Measurements from ENCODE around the gene IRF9.

IRF9 gene

DNA sequence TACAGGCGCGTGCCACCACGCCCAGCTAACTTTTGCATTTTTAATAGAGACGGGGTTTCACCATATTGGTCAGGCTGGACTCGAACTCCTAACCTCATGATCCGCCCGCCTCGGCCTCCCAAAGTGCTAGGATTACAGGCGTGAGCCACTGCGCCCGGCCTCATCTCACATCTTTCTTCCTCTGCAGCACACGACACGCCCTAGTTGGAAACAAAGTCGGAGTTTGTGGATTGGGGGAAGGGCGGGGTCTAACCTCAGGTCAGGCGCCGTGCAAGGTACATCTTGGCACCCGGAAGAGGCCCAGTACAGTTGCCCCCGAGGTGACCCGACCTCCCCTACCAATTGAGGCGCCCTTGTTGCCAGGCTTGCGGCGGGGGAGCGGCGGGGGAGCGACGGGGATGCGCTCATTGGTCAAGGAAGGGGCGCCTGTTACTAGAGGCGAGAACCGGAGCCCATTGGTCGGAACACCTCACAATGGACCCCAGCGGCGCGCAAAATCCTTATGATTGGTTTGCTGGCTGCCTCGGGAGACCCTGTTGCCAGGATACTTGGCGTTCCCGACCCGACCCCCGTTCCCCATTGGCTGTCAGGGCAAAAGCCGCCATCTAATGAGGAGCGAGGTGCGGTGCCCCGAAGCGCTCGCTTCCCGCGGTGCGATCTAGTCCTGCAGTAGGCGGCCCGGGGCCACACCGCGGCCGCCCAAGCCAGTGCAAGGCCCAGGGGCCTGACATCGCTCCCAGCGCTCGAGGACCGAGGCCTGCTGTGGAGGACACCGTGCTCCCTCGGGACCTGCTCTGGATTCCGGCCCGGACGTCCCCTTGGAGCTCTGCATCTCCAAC, 10.6 kb downstream of the IRF9 start, which contains the start of gene REC8:
Gene REC8, plus strand, starts transcription at position 659 of the 839 bp plus-strand sequence. CDS start 473 bp downstream, outside the sequence.
- no peak for TF ChIP-seq FOXP2 (optimal IDR thresholded peaks at IDR 0.05; ENCODE audit: borderline replicate concordance, extremely low read depth, extremely low read length, insufficient read depth)
- TF ChIP-seq POLR2AphosphoS5 (IDR thresholded peaks at IDR 0.05; ENCODE audit: low read depth, low read length), result no peak
- TF ChIP-seq, protein P1, sequence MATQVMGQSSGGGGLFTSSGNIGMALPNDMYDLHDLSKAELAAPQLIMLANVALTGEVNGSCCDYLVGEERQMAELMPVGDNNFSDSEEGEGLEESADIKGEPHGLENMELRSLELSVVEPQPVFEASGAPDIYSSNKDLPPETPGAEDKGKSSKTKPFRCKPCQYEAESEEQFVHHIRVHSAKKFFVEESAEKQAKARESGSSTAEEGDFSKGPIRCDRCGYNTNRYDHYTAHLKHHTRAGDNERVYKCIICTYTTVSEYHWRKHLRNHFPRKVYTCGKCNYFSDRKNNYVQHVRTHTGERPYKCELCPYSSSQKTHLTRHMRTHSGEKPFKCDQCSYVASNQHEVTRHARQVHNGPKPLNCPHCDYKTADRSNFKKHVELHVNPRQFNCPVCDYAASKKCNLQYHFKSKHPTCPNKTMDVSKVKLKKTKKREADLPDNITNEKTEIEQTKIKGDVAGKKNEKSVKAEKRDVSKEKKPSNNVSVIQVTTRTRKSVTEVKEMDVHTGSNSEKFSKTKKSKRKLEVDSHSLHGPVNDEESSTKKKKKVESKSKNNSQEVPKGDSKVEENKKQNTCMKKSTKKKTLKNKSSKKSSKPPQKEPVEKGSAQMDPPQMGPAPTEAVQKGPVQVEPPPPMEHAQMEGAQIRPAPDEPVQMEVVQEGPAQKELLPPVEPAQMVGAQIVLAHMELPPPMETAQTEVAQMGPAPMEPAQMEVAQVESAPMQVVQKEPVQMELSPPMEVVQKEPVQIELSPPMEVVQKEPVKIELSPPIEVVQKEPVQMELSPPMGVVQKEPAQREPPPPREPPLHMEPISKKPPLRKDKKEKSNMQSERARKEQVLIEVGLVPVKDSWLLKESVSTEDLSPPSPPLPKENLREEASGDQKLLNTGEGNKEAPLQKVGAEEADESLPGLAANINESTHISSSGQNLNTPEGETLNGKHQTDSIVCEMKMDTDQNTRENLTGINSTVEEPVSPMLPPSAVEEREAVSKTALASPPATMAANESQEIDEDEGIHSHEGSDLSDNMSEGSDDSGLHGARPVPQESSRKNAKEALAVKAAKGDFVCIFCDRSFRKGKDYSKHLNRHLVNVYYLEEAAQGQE (IDR thresholded peaks at IDR 0.05; ENCODE audit: insufficient read depth in 1 of 2, low read depth in 2 of 2, low read length in 2 of 2), result no peak
- TF ChIP-seq TAF1 (IDR thresholded peaks at IDR 0.05; ENCODE audit: borderline replicate concordance, insufficient read depth, low read length), result no peak
- no peak for TF ChIP-seq SIN3A (IDR thresholded peaks at IDR 0.05; ENCODE audit: borderline replicate concordance, insufficient read depth, low read length)

DNA sequence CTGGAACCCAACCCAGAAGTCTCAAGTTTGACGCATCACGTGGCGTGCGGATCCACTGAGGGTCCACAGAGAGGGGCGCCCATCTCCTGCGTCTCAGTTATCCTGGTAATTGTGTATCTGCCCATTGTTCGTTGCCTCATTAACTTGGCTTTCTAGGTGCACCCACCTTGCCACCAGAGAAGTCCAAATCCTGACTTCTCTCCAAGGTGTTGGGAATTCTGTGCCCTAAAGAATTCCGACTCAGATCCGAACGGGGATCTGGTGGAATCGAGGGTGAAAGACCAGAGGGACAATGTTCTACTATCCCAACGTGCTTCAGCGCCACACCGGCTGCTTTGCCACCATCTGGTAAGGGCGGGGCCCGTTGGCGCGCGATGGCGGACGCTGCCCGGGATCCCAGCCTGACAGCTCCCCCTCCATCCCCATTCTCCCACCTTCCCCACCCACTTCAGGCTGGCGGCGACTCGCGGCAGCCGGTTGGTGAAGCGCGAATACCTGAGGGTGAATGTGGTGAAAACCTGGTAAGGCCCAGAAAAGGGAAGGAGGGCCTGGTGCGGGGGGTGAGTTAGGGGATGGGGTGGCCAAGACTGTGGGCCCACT, 11.3 kb downstream of the IRF9 start:
- TF ChIP-seq TAF1 (IDR thresholded peaks at IDR 0.05; ENCODE audit: borderline replicate concordance, insufficient read depth, low read length) (no peak), SIN3A (IDR thresholded peaks at IDR 0.05; ENCODE audit: borderline replicate concordance, insufficient read depth, low read length) (no peak), FOXP2 (optimal IDR thresholded peaks at IDR 0.05; ENCODE audit: borderline replicate concordance, extremely low read depth, extremely low read length, insufficient read depth) (no peak), POLR2AphosphoS5 (IDR thresholded peaks at IDR 0.05; ENCODE audit: low read depth, low read length) (no peak)
- TF ChIP-seq, protein P1 (IDR thresholded peaks at IDR 0.05; ENCODE audit: insufficient read depth in 1 of 2, low read depth in 2 of 2, low read length in 2 of 2), result no peak

DNA sequence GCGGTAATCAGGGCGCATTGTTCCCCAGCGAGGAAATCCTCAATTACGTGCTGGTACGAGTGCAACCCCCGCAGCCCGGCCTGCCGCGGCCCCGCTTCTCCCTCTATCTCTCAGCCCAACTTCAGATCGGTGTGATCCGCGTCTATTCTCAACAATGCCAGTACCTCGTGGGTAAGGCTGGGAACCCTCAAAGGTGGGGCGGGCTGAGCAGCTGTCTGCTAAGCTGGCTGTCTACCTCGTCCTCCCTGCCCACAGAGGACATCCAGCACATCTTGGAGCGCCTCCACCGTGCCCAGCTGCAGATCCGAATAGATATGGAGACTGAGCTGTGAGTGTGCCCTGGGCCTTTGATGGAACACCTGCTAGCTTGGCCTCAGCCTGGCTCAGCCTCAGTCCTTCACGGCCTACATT, 11.8 kb downstream of the IRF9 start:
- TF ChIP-seq FOXP2 (optimal IDR thresholded peaks at IDR 0.05; ENCODE audit: borderline replicate concordance, extremely low read depth, extremely low read length, insufficient read depth) (no peak), SIN3A (IDR thresholded peaks at IDR 0.05; ENCODE audit: borderline replicate concordance, insufficient read depth, low read length) (no peak), POLR2AphosphoS5 (IDR thresholded peaks at IDR 0.05; ENCODE audit: low read depth, low read length) (no peak), TAF1 (IDR thresholded peaks at IDR 0.05; ENCODE audit: borderline replicate concordance, insufficient read depth, low read length) (no peak)
- TF ChIP-seq, protein P1 (IDR thresholded peaks at IDR 0.05; ENCODE audit: insufficient read depth in 1 of 2, low read depth in 2 of 2, low read length in 2 of 2), result no peak

DNA sequence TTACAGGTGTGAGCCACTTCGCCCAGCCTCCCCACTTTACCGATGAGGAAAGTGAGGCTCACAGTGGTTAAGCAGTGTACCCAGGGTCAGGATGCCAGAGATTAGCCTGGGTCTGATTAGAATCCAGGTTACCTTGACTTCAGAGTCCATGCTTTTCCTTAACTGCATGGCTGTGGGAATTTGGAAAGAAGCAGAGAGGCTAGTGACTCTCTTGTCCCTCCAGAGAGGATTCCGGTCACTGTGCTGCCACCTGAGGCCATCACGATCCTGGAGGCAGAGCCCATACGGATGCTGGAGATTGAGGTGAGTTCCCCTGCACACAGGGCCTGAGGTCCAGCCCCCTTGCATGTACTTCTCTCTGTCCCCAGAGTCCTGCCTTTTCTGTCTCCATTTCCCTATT, 15.5 kb downstream of the IRF9 start:
- no peak for TF ChIP-seq FOXP2 (optimal IDR thresholded peaks at IDR 0.05; ENCODE audit: borderline replicate concordance, extremely low read depth, extremely low read length, insufficient read depth)
- no peak for TF ChIP-seq SIN3A (IDR thresholded peaks at IDR 0.05; ENCODE audit: borderline replicate concordance, insufficient read depth, low read length)
- no peak for TF ChIP-seq TAF1 (IDR thresholded peaks at IDR 0.05; ENCODE audit: borderline replicate concordance, insufficient read depth, low read length)
- TF ChIP-seq, protein P1 (IDR thresholded peaks at IDR 0.05; ENCODE audit: insufficient read depth in 1 of 2, low read depth in 2 of 2, low read length in 2 of 2), result no peak
- TF ChIP-seq POLR2AphosphoS5 (IDR thresholded peaks at IDR 0.05; ENCODE audit: low read depth, low read length), result no peak

Measured in PFSK-1 (cell line).